RWPE2 (cell line): ENCODE measurements around the gene CELF1.

Experiments
- ATAC-seq: fragments of 200-7000 bp; cut with Tn5 transposase; 3 replicates; pipeline ENCODE4 v1.9.1; 2021; ENCODE audit warnings: low read depth
- DNase-seq: peaks from one replicate; pipeline ENCODE4 v3.0.0-alpha.2; 2020; ENCODE audit warnings: low spot score
- H3K27ac ChIP-seq: fragments of 450-650 bp; 2 replicates; pipeline ENCODE4 v1.5.1; 2017; ENCODE audit warnings: mild to moderate bottlenecking; ENCODE audit not compliant: poor library complexity, severe bottlenecking
- H3K27me3 ChIP-seq: fragments of 250-450 bp; sonication (Bioruptor Pico); 2 replicates; pipeline ENCODE4 v1.5.1; 2021; ENCODE audit warnings: mild to moderate bottlenecking, moderate library complexity; ENCODE audit not compliant: insufficient read depth, poor library complexity, severe bottlenecking
- H3K36me3 ChIP-seq: fragments of 250-450 bp; sonication (Bioruptor Pico); 2 replicates; pipeline ENCODE4 v1.5.1; 2020; ENCODE audit warnings: low read depth, mild to moderate bottlenecking, moderate library complexity
- H3K4me1 ChIP-seq: fragments of 250-450 bp; sonication (Bioruptor Pico); 2 replicates; pipeline ENCODE4 v1.5.1; 2021; ENCODE audit warnings: mild to moderate bottlenecking, moderate library complexity; ENCODE audit not compliant: insufficient read depth, poor library complexity, severe bottlenecking
- H3K4me3 ChIP-seq: fragments of 250-450 bp; sonication (Bioruptor Pico); 2 replicates; pipeline ENCODE4 v1.5.1; 2021; ENCODE audit warnings: mild to moderate bottlenecking, moderate library complexity; ENCODE audit not compliant: severe bottlenecking
- H3K9me3 ChIP-seq: fragments of 250-450 bp; sonication (Bioruptor Pico); 2 replicates; pipeline ENCODE4 v1.5.1; 2021; ENCODE audit warnings: mild to moderate bottlenecking, moderate library complexity; ENCODE audit not compliant: severe bottlenecking
- CTCF ChIP-seq: fragments of 450-650 bp; IDR thresholded peaks from one replicate; pipeline ENCODE4 v1.5.1; 2017; ENCODE audit warnings: mild to moderate bottlenecking, moderate library complexity; ENCODE audit not compliant: poor library complexity, severe bottlenecking

The CELF1 gene

GRCh38 chr11:47593934-47594855 lies 41.3 kb upstream of the CELF1 start, which contains the start of gene C1QTNF4:
TSS of gene C1QTNF4 (minus strand) at chr11:47594411. CDS start at chr11:47590810, 3,601 bp downstream.
- Histone ChIP-seq H3K4me3 (peak within 1 kb of the TSS; percentile 17), H3K27ac (no peak within 1 kb of the TSS), H3K9me3 (no peaks in the 10 kb centered on the region), H3K4me1 (no peaks in the 10 kb centered on the region), H3K27me3 (peaks cover 36% of the 10 kb centered on the region), H3K36me3 (no peaks in the 10 kb centered on the region)
- ATAC-seq (peak; percentile 43; the same call in 2 of the 3 replicates), DNase-seq (no peak)
- no peak for TF ChIP-seq CTCF

GRCh38 chr11:47593492-47593933 lies 40.6 kb upstream of the CELF1 start:
- Histone ChIP-seq H3K36me3 (no peaks in the 10 kb centered on the region), H3K4me1 (no peaks in the 10 kb centered on the region), H3K27me3 (peaks cover 37% of the 10 kb centered on the region), H3K4me3 (no peak overlapping the region), H3K9me3 (no peaks in the 10 kb centered on the region), H3K27ac (no peak overlapping the region)
- no peak for DNase-seq
- peak; percentile 15; the same call in 1 of the 3 replicates for ATAC-seq
- TF ChIP-seq CTCF = no peak

GRCh38 chr11:47592970-47593369 lies 40.0 kb upstream of the CELF1 start:
- no peaks in the 10 kb centered on the region for H3K9me3 ChIP-seq
- no peaks in the 10 kb centered on the region for H3K4me1 ChIP-seq
- DNase-seq = no peak
- TF ChIP-seq CTCF = no peak
- no peak overlapping the region for H3K27ac ChIP-seq
- ATAC-seq = no peak
- H3K36me3 ChIP-seq = no peaks in the 10 kb centered on the region
- H3K27me3 ChIP-seq = peaks cover 37% of the 10 kb centered on the region
- no peak overlapping the region for H3K4me3 ChIP-seq

DNA sequence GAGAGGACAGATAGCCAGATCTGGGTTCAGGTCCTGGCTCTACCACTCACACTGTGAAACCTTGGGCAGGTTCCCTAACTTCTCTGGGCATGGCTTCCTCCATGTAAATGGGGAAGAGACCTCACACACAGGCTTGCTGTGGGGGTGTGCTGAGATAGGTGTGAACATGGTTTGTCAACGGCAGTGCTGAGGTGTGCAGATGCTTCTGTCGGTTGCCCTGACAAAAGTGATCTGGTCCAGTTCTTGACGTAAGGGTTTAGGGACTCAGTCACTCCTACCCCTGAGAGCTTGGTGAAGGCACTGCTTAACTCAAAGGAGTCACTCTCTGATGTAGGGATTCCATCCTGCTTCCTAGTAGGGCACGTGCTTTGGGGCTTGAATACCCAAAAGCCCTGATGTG lies 39.3 kb upstream of the CELF1 start:
- no peak for DNase-seq
- H3K4me3 ChIP-seq = no peak overlapping the region

More for the DNA sequence above, 39.3 kb upstream of the CELF1 start:
- no peak for ATAC-seq
- Histone ChIP-seq H3K9me3 (no peaks in the 10 kb centered on the region), H3K4me1 (no peaks in the 10 kb centered on the region), H3K27me3 (peaks cover 37% of the 10 kb centered on the region), H3K36me3 (no peaks in the 10 kb centered on the region), H3K27ac (no peak overlapping the region)
- TF ChIP-seq CTCF = no peak
